Measurements from ENCODE around the gene TRAK2.

Gene TRAK2

GRCh38 chr2:201353116-201353515 lies 98.1 kb downstream of the TRAK2 start:
- DNase-seq, result no peak

DNA sequence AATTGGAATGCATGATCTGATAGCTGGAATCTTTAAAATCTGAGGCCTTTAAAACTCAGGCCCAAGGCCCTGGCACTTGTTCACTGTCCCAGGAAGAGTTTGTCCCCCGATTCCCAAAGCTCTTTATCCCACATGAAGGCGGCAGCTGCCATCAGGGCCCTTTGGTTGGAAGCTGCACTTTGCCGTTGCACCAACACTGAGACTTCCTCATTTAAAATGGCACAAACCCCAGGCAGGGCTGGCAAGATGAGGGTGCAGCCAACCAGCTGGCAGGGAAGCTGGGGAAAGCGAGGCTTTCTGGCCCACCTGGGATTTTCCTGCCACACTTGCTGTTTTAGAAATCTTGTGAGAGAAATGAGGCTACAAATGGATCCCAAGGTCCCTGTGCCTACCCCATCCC lies 100.4 kb downstream of the TRAK2 start:
- DNase-seq, result no peak

DNA sequence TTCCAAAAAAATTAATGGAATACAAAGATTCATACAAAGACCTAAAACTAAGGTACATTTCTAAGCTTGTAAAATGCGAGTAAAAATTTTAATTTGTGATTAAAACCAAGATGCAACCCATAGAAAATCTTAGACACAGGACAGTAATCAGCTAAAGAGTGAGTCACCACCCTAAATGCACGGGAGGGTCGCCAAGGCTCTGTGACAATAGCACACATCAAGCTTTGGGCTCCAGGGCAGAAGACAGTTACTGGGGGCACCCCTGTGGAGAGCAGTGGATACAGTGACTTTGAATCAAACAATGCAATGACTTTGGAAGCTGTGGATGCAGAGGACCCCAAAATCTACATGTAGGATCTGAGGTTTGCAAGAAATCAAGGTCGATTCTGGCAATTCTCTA lies 101.7 kb downstream of the TRAK2 start:
- DNase-seq, result no peak

DNA sequence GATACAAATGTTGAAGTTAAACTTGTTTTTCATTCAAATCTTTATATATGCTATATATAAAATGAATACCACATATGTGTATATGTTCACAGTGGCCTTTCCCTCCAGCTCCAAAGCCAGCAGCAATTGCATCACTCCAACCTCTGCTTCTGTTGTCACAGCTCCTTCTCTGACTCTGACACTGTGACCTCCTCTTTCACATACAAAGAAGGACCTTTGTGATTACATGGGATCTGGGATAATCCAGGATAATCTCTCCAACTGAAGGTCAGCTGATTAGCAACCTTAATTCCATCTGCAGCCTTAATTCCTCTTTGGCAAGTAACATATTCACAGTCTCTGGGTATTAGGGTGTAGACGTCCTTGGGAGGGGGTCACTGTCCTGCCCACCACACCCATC lies 102.5 kb downstream of the TRAK2 start:
- no peak for DNase-seq

- no peak for DNase-seq
These were observed 104.1 kb downstream of the TRAK2 start for GRCh38 chr2:201347138-201347537.

GRCh38 chr2:201345625-201346213 lies 105.5 kb downstream of the TRAK2 start:
- no peak for DNase-seq

- no peak for DNase-seq
These were observed 106.4 kb downstream of the TRAK2 start for GRCh38 chr2:201344663-201345366.

GRCh38 chr2:201343559-201343958 lies 107.7 kb downstream of the TRAK2 start:
- DNase-seq, result no peak

DNA sequence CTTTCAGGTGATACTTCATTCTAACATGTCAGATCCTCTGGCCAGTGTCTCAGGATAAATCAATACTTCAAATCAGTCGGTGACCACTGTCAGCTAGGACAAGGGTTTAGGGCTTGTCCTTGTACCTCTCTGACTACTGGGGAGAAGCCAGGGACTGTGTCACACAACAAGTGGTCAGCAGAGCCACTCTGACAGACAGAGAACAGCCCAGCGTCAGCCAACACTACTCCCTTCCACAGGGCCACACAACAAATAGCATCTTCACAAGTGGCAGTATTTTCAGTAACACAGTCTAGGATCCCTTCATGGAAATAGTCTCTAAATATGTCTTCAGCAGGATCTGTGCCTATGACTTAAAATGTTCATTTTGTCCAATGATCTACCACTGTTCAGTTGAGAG lies 108.3 kb downstream of the TRAK2 start:
- DNase-seq, result no peak

GRCh38 chr2:201329409-201329808 lies 121.8 kb downstream of the TRAK2 start:
- no peak for DNase-seq

DNA sequence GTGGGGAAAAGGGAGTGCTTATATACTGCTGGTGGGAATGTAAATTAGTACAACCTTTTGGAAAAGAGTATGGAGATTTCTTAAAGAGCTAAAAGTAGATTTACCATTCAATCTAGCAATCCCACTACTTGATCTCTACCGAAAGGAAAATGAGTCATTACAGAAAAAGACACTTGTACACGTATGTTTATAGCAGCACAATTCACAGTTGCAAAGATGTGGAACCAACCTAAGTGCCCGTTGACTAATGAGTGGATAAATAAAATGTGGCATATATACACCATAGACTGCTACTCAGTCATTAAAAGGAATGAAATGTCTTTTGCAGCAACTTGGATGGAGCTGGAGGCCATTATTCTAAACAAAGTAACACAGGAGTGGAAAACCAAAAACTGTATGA lies 123.6 kb downstream of the TRAK2 start:
- no peak for DNase-seq
